GM23338 (cell line): ENCODE data around the gene DUSP8. TPM values are rescaled to one million over a fixed set of nuclear protein-coding genes. Genes with fewer than 3 reads are reported as not detected.

Source experiments
- ATAC-seq: fragments of 200-7000 bp; cut with Tn5 transposase; 3 replicates; pipeline ENCODE4 v1.9.1; 2020
- DNase-seq: peaks from one replicate; pipeline ENCODE4 v3.0.0-alpha.2; 2015; ENCODE audit warnings: low spot score
- H2AFZ ChIP-seq: fragments of 200-600 bp; sonication (generic); 2 replicates; pipeline ENCODE4 v1.8.0; 2016; ENCODE audit warnings: antibody characterized with exemption, mild to moderate bottlenecking, moderate library complexity
- H3F3A ChIP-seq: fragments of 200-600 bp; sonication (generic); replicated peaks from 2 replicates; pipeline ENCODE4 v1.8.0; 2017; ENCODE audit warnings: antibody characterized with exemption, mixed run types, low read depth
- H3K27ac ChIP-seq: fragments of 200-600 bp; sonication (generic); 2 replicates; pipeline ENCODE4 v1.6.1; 2016; ENCODE audit warnings: low read depth
- H3K27me3 ChIP-seq: fragments of 200-600 bp; sonication (generic); 2 replicates; pipeline ENCODE4 v1.8.0; 2016; ENCODE audit warnings: mild to moderate bottlenecking, mixed run types, moderate library complexity; ENCODE audit not compliant: insufficient read depth
- H3K36me3 ChIP-seq: fragments of 200-600 bp; sonication (generic); 2 replicates; pipeline ENCODE4 v1.8.0; 2016; ENCODE audit warnings: mild to moderate bottlenecking; ENCODE audit not compliant: insufficient read depth
- H3K4me1 ChIP-seq: fragments of 200-600 bp; sonication (generic); 2 replicates; pipeline ENCODE4 v1.8.0; 2016; ENCODE audit warnings: mild to moderate bottlenecking, moderate library complexity; ENCODE audit not compliant: insufficient read depth
- H3K4me2 ChIP-seq: fragments of 200-600 bp; sonication (generic); 2 replicates; pipeline ENCODE4 v1.7.1; 2017; ENCODE audit warnings: mixed run types
- H3K4me3 ChIP-seq: fragments of 200-600 bp; sonication (generic); 2 replicates; pipeline ENCODE4 v1.6.1; 2016; ENCODE audit warnings: mixed run types
- H3K79me2 ChIP-seq: fragments of 200-600 bp; sonication (generic); replicated peaks from 2 replicates; pipeline ENCODE4 v1.8.0; 2017; ENCODE audit warnings: mild to moderate bottlenecking; ENCODE audit not compliant: insufficient read depth
- H3K9me2 ChIP-seq: fragments of 200-600 bp; sonication (generic); 2 replicates; pipeline ENCODE4 v1.8.0; 2017; ENCODE audit not compliant: insufficient read depth
- H4K20me1 ChIP-seq: fragments of 200-600 bp; sonication (generic); replicated peaks from 2 replicates; pipeline ENCODE4 v1.8.0; 2017; ENCODE audit warnings: mild to moderate bottlenecking; ENCODE audit not compliant: insufficient read depth
- H3K27ac Mint-ChIP-seq: 2 replicates; pipeline ENCODE4 v1.8.0; 2020; ENCODE audit warnings: inconsistent platforms, mild to moderate bottlenecking, moderate library complexity, mixed read lengths
- H3K27me3 Mint-ChIP-seq: 3 replicates; pipeline ENCODE4 v1.8.0; 2022; ENCODE audit warnings: low read depth, mild to moderate bottlenecking, moderate library complexity, mixed read lengths, inconsistent platforms; ENCODE audit not compliant: insufficient read depth, poor library complexity
- H3K36me3 Mint-ChIP-seq: 3 replicates; pipeline ENCODE4 v1.8.0; 2021; ENCODE audit warnings: low read depth, mild to moderate bottlenecking, inconsistent platforms, moderate library complexity, mixed read lengths
- H3K4me1 Mint-ChIP-seq: 3 replicates; pipeline ENCODE4 v1.8.0; 2020; ENCODE audit warnings: mild to moderate bottlenecking, inconsistent platforms, mixed read lengths
- H3K4me3 Mint-ChIP-seq: 3 replicates; pipeline ENCODE4 v1.8.0; 2021; ENCODE audit warnings: moderate library complexity, mild to moderate bottlenecking, inconsistent platforms, mixed read lengths
- H3K9me3 Mint-ChIP-seq: 3 replicates; pipeline ENCODE4 v1.8.0; 2020; ENCODE audit warnings: moderate library complexity, mild to moderate bottlenecking, inconsistent platforms, mixed read lengths
- CREB1 ChIP-seq: fragments of 250-450 bp; sonication (Bioruptor Pico); IDR thresholded peaks from 2 replicates; pipeline ENCODE4 v1.5.0; 2020; ENCODE audit warnings: low read depth, mild to moderate bottlenecking, moderate library complexity
- CTCF ChIP-seq, 2 experiments: fragments of 200-600 bp in 1 of 2; sonication (generic) in 1 of 2; conservative IDR thresholded peaks; 2 replicates each; pipeline versions ENCODE4 v1.5.1 to v1.6.1; 2016 to 2017; ENCODE audit warnings: antibody characterized with exemption in 2 of 2, low read depth in 2 of 2, mild to moderate bottlenecking in 2 of 2, moderate library complexity in 1 of 2
- ETS1 ChIP-seq: IDR thresholded peaks from 2 replicates; pipeline ENCODE4 v1.6.1; 2016; ENCODE audit warnings: antibody characterized with exemption
- JUNB ChIP-seq: IDR thresholded peaks from one replicate; pipeline ENCODE4 v1.6.1; 2016; ENCODE audit warnings: antibody characterized with exemption; ENCODE audit not compliant: unreplicated experiment
- STAT1 ChIP-seq: IDR thresholded peaks from one replicate; pipeline ENCODE4 v1.6.1; 2016; ENCODE audit warnings: antibody characterized with exemption; ENCODE audit not compliant: unreplicated experiment
- ZNF114 ChIP-seq: fragments of 250-450 bp; sonication (Bioruptor Pico); IDR thresholded peaks from 2 replicates; pipeline ENCODE4 v1.5.0; 2020; ENCODE audit warnings: mild to moderate bottlenecking, moderate library complexity
- ZNF462 ChIP-seq: fragments of 250-450 bp; sonication (Bioruptor Pico); IDR thresholded peaks from 2 replicates; pipeline ENCODE4 v1.5.0; 2020; ENCODE audit warnings: mild to moderate bottlenecking, moderate library complexity
- polyA plus RNA-seq: library from polyadenylated mRNA; unstranded; fragments of >200 nt; fragmentation: Nextera tagmentation; extraction: Ambion mirVana; gene quantifications from 2 replicates; pipeline ENCODE4 v1.2.1, GENCODE V29; 2016
- total RNA-seq: library from RNA; depleted of rRNA; stranded (reverse); fragments of >200 nt; shearing (Covaris generic); gene quantifications from 2 replicates; pipeline ENCODE4 v1.2.3, GENCODE V29; 2014

DUSP8 gene
- total and polyA plus RNA-seq, 2 experiments from 2014 or later: 1.1 TPM

GRCh38 chr11:1540074-1540473, 32.0 kb downstream of the DUSP8 start:
- H3F3A ChIP-seq: no peaks in the 10 kb centered on the region
- no peak overlapping the region for H2AFZ ChIP-seq
- peaks cover 5% of the 10 kb centered on the region for H4K20me1 ChIP-seq
- no peaks in the 10 kb centered on the region for H3K9me3 Mint-ChIP-seq
- H3K36me3 Mint-ChIP-seq: no peaks in the 10 kb centered on the region
- no peak for TF ChIP-seq CTCF (conservative IDR thresholded peaks at IDR 0.05; ENCODE audit: low read depth in 2 of 2)
- no peak for TF ChIP-seq STAT1
- TF ChIP-seq JUNB: no peak
- no peak for TF ChIP-seq ZNF114 (CRISPR knock-in tag)
- no peak for TF ChIP-seq ETS1
- no peak for TF ChIP-seq ZNF462 (CRISPR knock-in tag)
- no peak for TF ChIP-seq CREB1 (CRISPR knock-in tag)
- no peak overlapping the region for H3K4me3 ChIP-seq
- H3K27me3 ChIP-seq: peaks cover 22% of the 10 kb centered on the region
- no peak for ATAC-seq
- H3K9me2 ChIP-seq: no peaks in the 10 kb centered on the region
- DNase-seq: no peak
- H3K4me1 Mint-ChIP-seq: no peaks in the 10 kb centered on the region
- H3K36me3 ChIP-seq: no peaks in the 10 kb centered on the region
- no peak overlapping the region for H3K27ac Mint-ChIP-seq
- peaks cover 18% of the 10 kb centered on the region for H3K27me3 Mint-ChIP-seq
- no peak overlapping the region for H3K4me2 ChIP-seq
- H3K79me2 ChIP-seq: peaks cover 24% of the 10 kb centered on the region
- no peak overlapping the region for H3K4me3 Mint-ChIP-seq
- no peaks in the 10 kb centered on the region for H3K4me1 ChIP-seq
- no peak overlapping the region for H3K27ac ChIP-seq
